Left lung (tissue), 10 donors: ENCODE measurements around the gene HS6ST2. TPM values are rescaled to one million over a fixed set of nuclear protein-coding genes. Genes with fewer than 3 reads are reported as not detected.

Experiments
- ATAC-seq: fragments of 200-7000 bp; cut with Tn5 transposase; one replicate; pipeline ENCODE4 v1.9.1; 2020; ENCODE audit warnings: moderate library complexity
- DNase-seq, 4 donors: peaks; one replicate each; pipeline ENCODE4 v3.0.0-alpha.2; 2013 to 2020
- H3K27ac ChIP-seq, 2 donors: fragments of 200-600 bp; sonication (generic) in 1 of 2; one replicate each; pipeline versions ENCODE4 v1.5.0 to v1.8.0; 2020 to 2021
- H3K27me3 ChIP-seq, 2 donors: fragments of 200-600 bp; sonication (generic) in 1 of 2; one replicate each; pipeline versions ENCODE4 v1.5.0 to v1.8.0; 2020 to 2021
- H3K36me3 ChIP-seq, 2 donors: fragments of 200-600 bp; sonication (generic) in 1 of 2; one replicate each; pipeline versions ENCODE4 v1.5.0 to v1.8.0; 2020 to 2021
- H3K4me1 ChIP-seq, 2 donors: fragments of 200-600 bp; one replicate each; pipeline ENCODE4 v1.8.0; 2021
- H3K4me3 ChIP-seq, 2 donors: fragments of 200-600 bp; sonication (generic) in 1 of 2; one replicate each; pipeline versions ENCODE4 v1.5.0 to v1.8.0; 2020 to 2021; ENCODE audit warnings: mild to moderate bottlenecking in 1 of 2
- H3K9me3 ChIP-seq, 2 donors: fragments of 200-600 bp; sonication (generic) in 1 of 2; one replicate each; pipeline versions ENCODE4 v1.5.0 to v1.8.0; 2020 to 2021
- CTCF ChIP-seq, 2 donors: fragments of 200-600 bp; sonication (generic) in 1 of 2; IDR thresholded peaks; one replicate each; pipeline versions ENCODE4 v1.5.0 to v1.8.0; 2021; ENCODE audit warnings: antibody characterized with exemption in 2 of 2
- intact Hi-C, 2 donors: fragments of 100-400 bp; cut with DNase I; formaldehyde crosslinking; loops; one replicate each; pipeline versions ENCODE4 v1.11.2 to v1.14.2; 2022
- polyA plus RNA-seq, 6 donors: library from polyadenylated mRNA; unstranded; fragments of 120-200 nt; gene quantifications; one replicate each; pipeline ENCODE4 v1.2.1, GENCODE V29; 2013; ENCODE audit not compliant: insufficient read length in 6 of 6
- total RNA-seq, 2 donors: library from RNA; stranded (reverse); fragmentation: NEBNext Ultra II Directional; extraction: Animal tissue kit (Norgen Biotek cat#: 25700); gene quantifications; one replicate each; pipeline ENCODE4 v1.2.1, GENCODE V29; 2021
- donor health status: DM: no; HTN: yes; CAD: no.
- donor health status: DM: no; HTN: no; CAD: no.

HS6ST2 gene
- total and polyA plus RNA-seq, 8 donors = 1.0 to 22.9 (median 15.2) TPM

DNA sequence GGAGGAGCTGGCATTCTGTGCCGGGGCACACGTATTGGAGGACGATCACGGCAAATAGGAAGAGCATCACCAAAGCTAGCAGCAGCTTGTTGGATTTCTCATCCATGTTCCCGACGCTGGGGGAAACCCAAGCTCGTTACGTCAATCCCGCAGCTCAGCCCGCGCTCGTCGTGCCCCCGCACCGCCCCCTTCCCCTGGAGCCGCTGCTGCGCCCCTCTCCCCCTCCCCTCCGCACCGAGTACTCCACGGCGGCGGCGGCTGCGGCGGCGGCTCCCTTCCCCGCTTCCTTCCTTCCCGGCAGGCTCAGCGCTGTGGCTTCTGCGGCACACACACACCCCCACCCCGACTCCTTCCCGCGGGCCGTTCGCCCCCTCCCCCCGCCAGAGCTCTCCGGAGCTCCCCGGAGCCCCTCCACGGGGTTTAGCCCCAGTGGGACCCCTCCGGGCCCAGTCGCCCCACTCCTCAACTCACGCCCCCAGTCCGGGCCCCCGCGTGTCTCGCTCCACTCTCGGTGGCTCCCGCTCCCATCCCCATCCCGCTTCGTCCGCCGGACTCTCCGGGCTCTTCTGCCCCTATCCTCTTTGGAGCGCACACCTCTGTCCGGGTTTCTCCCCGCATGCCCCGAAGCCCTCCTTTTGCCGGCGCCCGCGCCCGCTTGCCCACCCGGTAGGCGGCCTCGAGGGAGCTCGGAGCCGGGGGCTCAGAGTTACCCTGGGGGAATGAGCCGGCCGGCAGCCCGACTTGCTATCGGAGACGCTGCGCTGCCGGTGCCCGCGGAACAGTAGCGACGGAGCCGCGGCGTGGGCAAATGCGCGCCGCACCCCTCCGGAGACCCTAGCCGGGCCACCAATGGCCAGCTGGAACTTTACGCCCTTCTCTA, 978 bp downstream of the HS6ST2 start:
- Histone ChIP-seq H3K27ac (no peak overlapping the region), H3K4me3 (peak overlapping the region; percentile 17 to 26), H3K4me1 (peaks cover 0 to 14% of the 10 kb centered on the region in 2 donors), H3K9me3 (no peaks in the 10 kb centered on the region), H3K27me3 (peaks cover 33 to 54% of the 10 kb centered on the region in 2 donors), H3K36me3 (no peaks in the 10 kb centered on the region)
- no peak for TF ChIP-seq CTCF (IDR thresholded peaks at IDR 0.05)
- intact Hi-C loops = no loop called here
- ATAC-seq (peak; percentile 53), DNase-seq (peak in 2 of 4 donors; percentile 20 to 44)

DNA sequence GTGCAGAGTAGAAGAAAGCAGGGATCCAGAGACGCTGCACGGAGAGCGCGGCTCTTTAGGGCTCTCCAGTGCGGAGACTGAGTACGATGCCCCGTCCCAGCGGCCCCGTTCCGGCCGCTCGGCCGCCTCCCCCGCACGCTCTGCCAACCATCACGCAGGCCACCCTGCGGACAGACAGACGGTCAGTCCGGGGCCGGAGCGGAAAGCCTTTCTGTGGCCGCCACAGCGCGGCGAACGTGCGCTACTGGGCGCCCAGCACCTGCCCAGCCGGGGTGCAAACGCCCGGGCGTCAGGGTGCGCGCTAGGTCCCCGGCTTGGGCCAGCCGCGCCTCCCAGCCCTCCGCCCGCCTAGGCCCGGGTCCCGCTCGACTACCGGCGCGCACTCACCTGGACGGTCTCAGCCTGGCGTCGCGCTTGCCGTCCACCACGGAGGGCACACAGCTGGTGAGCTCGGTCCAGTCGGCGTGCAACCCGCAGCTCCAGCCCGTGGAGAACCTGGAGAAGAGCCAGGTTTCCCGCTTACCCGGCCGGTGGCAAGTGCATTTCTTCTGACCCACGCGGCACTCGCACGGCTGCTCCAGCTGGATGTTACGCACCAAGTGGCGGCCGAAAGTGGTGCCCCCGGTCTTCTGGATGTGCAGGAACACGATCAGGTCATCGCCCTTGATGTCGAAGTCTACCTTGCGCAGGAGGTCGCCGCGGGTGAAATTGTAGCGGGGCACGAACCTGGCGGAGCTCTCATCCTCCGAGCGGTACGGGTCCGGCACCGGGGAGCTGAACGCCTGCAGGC, 1.8 kb downstream of the HS6ST2 start:
- Histone ChIP-seq H3K27me3 (peaks cover 33 to 54% of the 10 kb centered on the region in 2 donors), H3K27ac (no peak overlapping the region), H3K36me3 (no peaks in the 10 kb centered on the region), H3K4me3 (peak overlapping the region; percentile 17 to 26), H3K9me3 (no peaks in the 10 kb centered on the region), H3K4me1 (peaks cover 0 to 14% of the 10 kb centered on the region in 2 donors)
- DNase-seq = peak in 1 of 4 donors; percentile 9
- peak; percentile 41 for ATAC-seq
- no peak for TF ChIP-seq CTCF (IDR thresholded peaks at IDR 0.05)
- intact Hi-C loops = no loop called here

- peaks cover 0 to 14% of the 10 kb centered on the region in 2 donors for H3K4me1 ChIP-seq
- ATAC-seq = peak; percentile 15
- no peaks in the 10 kb centered on the region for H3K36me3 ChIP-seq
Observed at GRCh38 chrX:132955690-132956089, 2.7 kb downstream of the HS6ST2 start.

DNA sequence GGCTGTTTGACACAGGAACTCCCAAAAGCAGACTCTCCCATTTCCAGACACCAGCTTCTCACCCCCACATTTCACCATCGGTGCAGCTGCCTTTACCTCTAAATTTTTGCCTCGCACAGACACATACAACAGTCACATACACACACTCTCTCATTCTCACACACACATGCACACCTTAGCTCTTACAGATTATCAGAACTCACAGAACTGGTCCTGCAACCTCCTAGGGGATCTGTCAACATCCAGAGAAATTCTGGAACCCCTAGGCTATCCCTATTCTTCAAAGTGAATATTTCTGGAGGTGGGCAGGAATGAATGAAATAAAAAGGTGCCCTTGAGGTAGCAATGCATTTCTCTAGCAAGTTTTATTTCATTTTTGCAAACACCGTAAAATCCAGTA, 4.1 kb downstream of the HS6ST2 start:
- TF ChIP-seq CTCF (IDR thresholded peaks at IDR 0.05) = no peak
- H3K27me3 ChIP-seq = peaks cover 29 to 46% of the 10 kb centered on the region in 2 donors
- ATAC-seq (peak; percentile 15), DNase-seq (no peak)
- peaks cover 0 to 14% of the 10 kb centered on the region in 2 donors for H3K4me1 ChIP-seq
- no peaks in the 10 kb centered on the region for H3K9me3 ChIP-seq
- H3K36me3 ChIP-seq = no peaks in the 10 kb centered on the region
- H3K4me3 ChIP-seq = no peak overlapping the region
- no peak overlapping the region for H3K27ac ChIP-seq
- intact Hi-C loops = no loop called here

More at GRCh38 chrX:132955690-132956089, 2.7 kb downstream of the HS6ST2 start:
- TF ChIP-seq CTCF (IDR thresholded peaks at IDR 0.05) = no peak
- Histone ChIP-seq H3K4me3 (no peak overlapping the region), H3K27me3 (peaks cover 33 to 54% of the 10 kb centered on the region in 2 donors), H3K9me3 (no peaks in the 10 kb centered on the region), H3K27ac (no peak overlapping the region)
- DNase-seq = peak in 1 of 4 donors; percentile 12
- intact Hi-C loops = no loop called here

GRCh38 chrX:132953354-132953753, 5.1 kb downstream of the HS6ST2 start:
- DNase-seq (no peak), ATAC-seq (no peak)
- peaks cover 0 to 14% of the 10 kb centered on the region in 2 donors for H3K4me1 ChIP-seq
- no peak overlapping the region for H3K4me3 ChIP-seq
- intact Hi-C loops = no loop called here
- peaks cover 21 to 37% of the 10 kb centered on the region in 2 donors for H3K27me3 ChIP-seq
- TF ChIP-seq CTCF (IDR thresholded peaks at IDR 0.05) = no peak
- H3K36me3 ChIP-seq = no peaks in the 10 kb centered on the region
- H3K9me3 ChIP-seq = no peaks in the 10 kb centered on the region
- no peak overlapping the region for H3K27ac ChIP-seq
